ENCODE data around the gene APOB.

APOB gene

DNA sequence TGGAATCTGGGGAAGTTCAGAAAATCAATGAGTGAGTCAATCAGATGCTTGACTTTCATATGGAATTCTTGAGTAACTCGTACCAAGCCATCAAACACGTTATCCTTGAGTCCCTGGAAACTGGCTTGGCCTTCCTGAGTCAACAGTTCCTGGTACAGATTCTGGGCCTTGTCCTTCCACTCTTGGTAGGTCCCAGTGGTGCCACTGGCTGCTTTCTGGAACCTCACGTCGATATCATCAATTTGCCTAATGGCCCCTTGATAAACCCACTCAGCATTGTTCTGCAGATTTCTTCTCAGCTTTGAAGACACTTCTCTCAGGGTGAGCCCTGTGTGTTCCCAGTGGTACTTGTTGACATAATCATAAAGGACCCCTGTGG lies 41.1 kb downstream of the APOB start:
- DNase-seq (ENCODE audit: low read depth, low spot score) = no peak

DNA sequence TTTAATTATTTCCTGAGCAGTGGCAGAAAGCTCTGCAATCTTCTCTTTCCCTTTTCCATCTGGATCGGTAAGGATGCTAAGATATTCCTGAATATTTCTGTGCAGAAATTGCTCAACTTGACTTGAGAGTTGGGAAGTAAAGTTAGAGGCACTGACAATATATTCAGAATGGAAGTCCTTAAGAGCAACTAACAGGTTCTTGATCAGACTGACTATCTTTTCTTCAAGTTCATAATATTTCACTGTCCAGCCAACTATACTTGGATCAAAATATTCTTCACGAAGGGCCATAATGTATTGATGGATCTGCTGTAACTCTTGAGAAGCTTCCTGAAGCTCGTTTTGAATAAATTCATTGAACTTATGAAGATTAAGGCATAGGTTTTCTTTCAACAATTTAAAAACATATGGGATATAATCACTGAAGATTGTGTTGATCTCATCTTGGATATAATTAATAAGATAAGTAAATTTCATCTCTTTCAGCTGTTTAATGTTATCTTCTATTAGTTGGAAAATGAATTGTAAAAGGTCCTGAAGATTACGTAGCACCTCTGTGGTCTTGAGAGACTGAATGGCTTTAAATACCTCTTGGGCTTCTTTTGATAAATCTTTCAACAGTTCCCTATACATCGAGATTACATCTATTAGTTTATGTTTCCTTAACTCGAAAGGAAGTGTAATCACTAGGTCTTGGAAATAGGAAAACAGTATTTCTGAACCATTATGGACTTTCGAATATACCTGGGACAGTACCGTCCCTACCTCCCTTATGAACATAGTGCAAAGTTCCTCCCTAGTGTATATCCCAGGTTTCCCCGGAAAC lies 41.7 kb downstream of the APOB start:
- no peak for DNase-seq (ENCODE audit: low read depth, low spot score)

DNA sequence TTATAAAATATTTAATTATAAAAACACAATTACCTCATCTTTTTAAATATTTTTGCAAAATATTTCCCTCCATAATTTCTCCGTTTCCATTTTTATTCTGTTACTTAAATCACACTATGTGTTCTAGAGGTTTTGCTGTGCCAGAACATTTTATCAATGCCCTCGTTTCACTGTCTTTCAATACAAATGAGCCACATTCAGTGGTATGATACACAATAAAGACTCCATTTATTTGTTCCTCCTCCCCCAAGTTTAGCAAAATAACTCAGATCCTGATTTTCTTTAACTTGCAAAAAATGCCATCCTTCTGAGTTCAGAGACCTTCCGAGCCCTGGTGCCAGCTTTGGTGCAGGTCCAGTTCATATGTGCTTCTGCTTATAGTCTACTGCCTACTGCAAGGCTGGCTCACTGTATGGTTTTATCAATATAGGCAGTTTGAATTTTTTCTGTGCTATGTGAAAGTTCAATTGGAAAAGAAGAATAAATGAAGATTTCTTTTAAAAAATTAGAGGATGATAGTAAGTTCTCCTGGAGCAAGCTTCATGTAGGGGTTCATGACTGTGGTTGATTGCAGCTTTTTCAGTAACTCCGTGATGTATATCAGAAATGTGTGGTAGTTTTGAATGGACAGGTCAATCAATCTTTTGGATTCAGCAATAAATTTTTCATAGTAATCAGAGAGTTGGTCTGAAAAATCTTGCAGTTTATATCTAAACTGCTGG lies 42.5 kb downstream of the APOB start:
- DNase-seq (ENCODE audit: low read depth, low spot score) = no peak

GRCh38 chr2:20999906-21000645 lies 43.8 kb downstream of the APOB start:
- DNase-seq (ENCODE audit: low read depth, low spot score) = no peak

- DNase-seq (ENCODE audit: low read depth, low spot score) = no peak
These were observed 44.6 kb downstream of the APOB start for GRCh38 chr2:20998972-20999905.

GRCh38 chr2:20997953-20998722 lies 45.7 kb downstream of the APOB start:
- DNase-seq (ENCODE audit: low read depth, low spot score) = no peak

DNA sequence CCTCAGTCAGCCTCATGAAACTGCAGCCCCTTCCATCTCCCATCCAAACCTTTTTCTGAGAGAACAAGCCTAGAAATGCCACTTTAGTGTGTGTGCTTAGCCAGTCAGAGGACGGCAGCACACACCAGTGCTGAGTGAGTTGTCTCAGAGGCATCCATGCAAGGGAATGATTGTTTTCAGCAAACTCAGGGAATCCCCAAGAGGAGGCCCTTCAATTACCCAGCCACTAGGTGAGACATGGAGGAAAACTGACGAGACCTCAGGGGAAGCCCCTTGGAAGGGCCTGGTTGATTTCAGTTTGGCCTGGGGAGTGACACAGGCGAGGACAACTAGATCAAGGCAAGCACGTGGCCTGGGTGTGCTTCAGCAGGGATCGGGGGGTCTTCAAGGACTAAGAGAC lies 49.7 kb downstream of the APOB start:
- no peak for DNase-seq (ENCODE audit: low read depth, low spot score)

DNA sequence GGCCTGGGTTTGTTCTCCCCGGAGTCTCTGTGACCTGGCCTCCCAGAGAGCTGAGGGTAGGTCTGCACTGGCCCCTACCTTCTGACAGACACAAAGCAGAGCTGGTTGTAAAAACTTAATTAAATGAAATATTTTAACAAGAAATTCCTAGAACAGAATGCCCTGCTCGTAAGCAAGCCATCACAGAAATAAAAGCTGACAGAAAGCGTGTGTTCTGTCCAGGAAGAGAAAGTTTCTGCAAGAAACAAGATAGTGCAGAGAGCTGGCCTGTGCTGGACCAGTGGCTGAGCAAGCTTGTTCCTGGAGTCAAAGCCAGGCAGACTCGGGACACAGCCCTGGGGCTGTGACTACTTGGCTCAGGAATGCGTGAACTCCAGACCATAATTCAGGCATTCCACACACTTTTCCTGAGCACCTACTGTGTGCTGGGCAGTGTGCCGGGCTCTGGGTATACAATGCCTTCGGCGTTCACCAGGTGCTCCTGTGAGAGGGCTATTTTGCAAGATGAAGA lies 51.6 kb downstream of the APOB start:
- DNase-seq (ENCODE audit: low read depth, low spot score) = no peak

- no peak for DNase-seq (ENCODE audit: low read depth, low spot score)
These were observed 53.1 kb downstream of the APOB start for GRCh38 chr2:20990442-20991430.

GRCh38 chr2:20989404-20989803 lies 54.5 kb downstream of the APOB start:
- DNase-seq (ENCODE audit: low read depth, low spot score) = no peak

- DNase-seq (ENCODE audit: low read depth, low spot score) = no peak
These were observed 55.0 kb downstream of the APOB start for GRCh38 chr2:20988905-20989304.

GRCh38 chr2:20986024-20986939 lies 57.6 kb downstream of the APOB start:
- DNase-seq (ENCODE audit: low read depth, low spot score) = no peak

- no peak for DNase-seq (ENCODE audit: low read depth, low spot score)
These were observed 58.8 kb downstream of the APOB start for GRCh38 chr2:20985062-20985461.

DNA sequence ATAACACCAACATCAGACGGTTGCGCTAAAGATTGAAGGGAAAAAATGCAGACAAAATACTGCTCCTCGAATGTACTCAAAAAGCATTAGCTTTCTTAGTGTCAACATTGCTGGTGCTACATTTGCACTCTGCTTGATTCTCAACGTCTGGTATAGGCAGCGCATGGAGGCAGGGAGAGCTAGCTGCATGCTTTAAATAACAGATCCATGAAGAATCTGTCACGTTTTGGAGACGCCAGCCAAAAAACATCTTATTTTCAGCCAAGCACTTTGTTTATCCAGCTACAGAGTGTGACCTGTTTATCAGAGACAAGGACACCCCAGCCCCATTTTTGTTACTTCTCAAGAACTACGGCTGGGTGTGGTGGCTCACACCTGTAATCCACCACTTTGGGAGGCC lies 59.5 kb downstream of the APOB start:
- DNase-seq (ENCODE audit: low read depth, low spot score) = no peak

DNA sequence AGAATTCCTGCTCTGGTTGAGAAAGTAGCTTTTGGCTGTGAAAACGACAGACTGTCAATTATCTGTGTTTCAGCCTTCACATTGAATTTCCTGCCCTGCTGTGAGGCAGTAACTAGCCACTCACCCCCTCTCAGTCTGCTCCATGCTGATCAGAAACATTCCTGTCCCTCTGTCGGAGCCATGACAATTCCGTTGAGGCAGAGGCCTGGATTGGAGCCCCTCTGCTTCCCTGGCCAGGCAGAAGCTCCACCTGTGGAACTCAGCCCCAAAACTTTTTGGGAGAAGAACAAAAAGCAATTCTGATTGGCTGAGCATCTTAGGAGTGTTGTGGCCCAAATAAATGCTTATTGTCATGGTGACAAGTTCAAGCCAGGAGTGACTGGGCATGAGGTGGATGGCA lies 60.0 kb downstream of the APOB start:
- DNase-seq (ENCODE audit: low read depth, low spot score) = no peak

DNA sequence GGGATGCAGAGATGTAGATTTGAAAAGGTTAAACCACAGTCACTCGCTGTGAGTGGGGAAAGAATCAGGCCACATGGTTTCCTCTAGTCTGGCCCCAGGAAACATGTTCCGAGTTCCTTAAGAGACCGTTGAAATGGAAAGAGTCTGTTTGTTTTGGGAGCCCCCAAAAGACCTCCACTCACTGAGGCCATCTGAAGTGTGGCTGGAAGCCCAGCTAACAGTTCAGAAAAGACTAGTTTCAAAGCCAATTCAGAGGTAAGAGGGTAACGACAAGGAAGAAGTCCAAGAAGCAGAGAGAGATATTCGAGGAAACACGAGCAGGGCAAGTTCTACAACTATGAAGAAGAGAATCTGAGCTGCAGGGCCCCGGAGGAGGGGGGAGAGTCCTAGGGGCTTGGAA lies 61.0 kb downstream of the APOB start:
- DNase-seq (ENCODE audit: low read depth, low spot score) = no peak

DNA sequence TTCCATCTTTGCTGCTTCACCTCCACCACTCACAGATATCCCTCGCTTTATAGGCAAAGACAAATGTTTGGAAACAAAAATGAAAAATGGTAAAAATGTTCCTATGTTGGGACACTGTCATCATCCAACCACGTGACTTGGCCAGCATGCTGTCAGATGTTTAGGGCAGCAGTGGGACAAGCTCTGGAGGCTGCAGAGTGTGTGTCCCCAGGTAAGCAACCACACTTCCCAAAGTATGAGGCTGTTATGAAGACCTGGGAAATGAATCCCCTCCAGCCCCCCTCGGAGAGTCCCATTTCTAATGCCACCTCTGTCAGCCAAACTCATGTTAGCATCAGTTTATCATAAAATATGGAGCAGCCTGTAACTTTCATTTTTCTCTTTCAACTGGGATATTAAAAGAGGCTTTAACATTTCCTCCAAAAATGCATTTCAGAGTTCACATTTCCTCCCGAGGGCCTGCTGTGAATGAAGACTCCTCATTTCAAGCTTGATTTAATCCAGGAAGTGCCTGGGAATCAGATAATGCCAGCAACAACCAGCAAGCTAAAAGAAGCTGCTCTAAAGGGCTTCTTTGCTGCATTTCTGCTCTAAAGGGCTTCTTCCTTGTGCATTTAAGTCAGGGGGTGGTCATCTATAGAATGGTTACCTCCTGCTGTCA lies 66.2 kb downstream of the APOB start:
- DNase-seq (ENCODE audit: low read depth, low spot score) = no peak

DNA sequence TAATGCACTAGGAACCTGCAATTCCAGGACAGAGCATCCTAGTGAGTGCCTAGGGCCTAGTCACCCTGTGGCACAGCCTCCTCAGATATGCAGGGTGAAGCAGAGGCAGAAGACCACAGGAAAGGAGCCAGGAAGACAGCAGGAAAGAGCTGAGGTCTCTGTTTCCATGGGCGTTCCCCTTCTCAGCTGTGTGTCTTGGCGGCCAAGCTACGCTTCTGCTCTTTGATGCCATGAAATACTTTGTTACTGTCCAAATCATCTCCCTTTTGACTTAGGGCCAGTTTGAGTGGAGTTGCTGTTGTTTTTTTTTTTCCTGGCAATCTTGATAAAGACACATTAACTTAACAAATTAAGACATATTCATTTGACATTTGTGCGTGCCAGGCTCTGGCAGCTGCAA lies 67.3 kb downstream of the APOB start:
- DNase-seq (ENCODE audit: low read depth, low spot score) = no peak
